Uterus (tissue), 4 donors: Measurements from ENCODE around the gene CHD5. TPM values are rescaled to one million over a fixed set of nuclear protein-coding genes. Genes with fewer than 3 reads are reported as not detected.

ENCODE experiments used
- DNase-seq, 2 donors: peaks; one replicate each; pipeline ENCODE4 v3.0.0-alpha.2; 2019 to 2020
- H3K27ac ChIP-seq, 2 donors: fragments of 200-600 bp; sonication (generic); 1 replicate in 1 of 2; 2 replicates in 1 of 2; pipeline ENCODE4 v1.5.1; 2016 to 2018
- H3K27me3 ChIP-seq, 2 donors: fragments of 200-600 bp; sonication (generic); one replicate each; pipeline ENCODE4 v1.5.1; 2018 to 2019; ENCODE audit warnings: control low read depth in 1 of 2
- H3K36me3 ChIP-seq, 2 donors: fragments of 200-600 bp; sonication (generic); one replicate each; pipeline ENCODE4 v1.5.1; 2019; ENCODE audit warnings: control low read depth in 1 of 2
- H3K4me1 ChIP-seq, 2 donors: fragments of 200-600 bp; sonication (generic); one replicate each; pipeline ENCODE4 v1.5.1; 2018 to 2019; ENCODE audit warnings: control low read depth in 1 of 2
- H3K4me3 ChIP-seq, 2 donors: fragments of 200-600 bp; sonication (generic); 1 replicate in 1 of 2; 2 replicates in 1 of 2; pipeline ENCODE4 v1.5.1; 2018 to 2019; ENCODE audit warnings: mild to moderate bottlenecking in 1 of 2
- H3K9me3 ChIP-seq, 2 donors: fragments of 200-600 bp; sonication (generic); one replicate each; pipeline ENCODE4 v1.5.1; 2019; ENCODE audit warnings: control low read depth in 1 of 2
- CTCF ChIP-seq, 4 experiments: fragments of 200-600 bp in 2 of 4; fragments of 450-650 bp in 2 of 4; sonication (generic) in 2 of 4; IDR thresholded peaks; one replicate each; pipeline ENCODE4 v1.5.1; 2016 to 2019; ENCODE audit warnings: antibody characterized with exemption in 4 of 4, mild to moderate bottlenecking in 2 of 4, moderate library complexity in 1 of 4
- POLR2A ChIP-seq, 2 donors: fragments of 450-650 bp; IDR thresholded peaks; one replicate each; pipeline ENCODE4 v1.6.1; 2016; ENCODE audit warnings: antibody characterized with exemption in 2 of 2, mild to moderate bottlenecking in 1 of 2, moderate library complexity in 1 of 2
- intact Hi-C: fragments of 100-400 bp; cut with DNase I; formaldehyde crosslinking; loops from one replicate; pipeline ENCODE4 v1.15.1; 2023; ENCODE audit warnings: low total_unique reads
- total RNA-seq, 4 donors: library from RNA; depleted of rRNA in 3 of 4; stranded (reverse); fragments of >200 nt in 3 of 4; gene quantifications; one replicate each; pipeline versions ENCODE4 v1.1.0 to v1.2.4, GENCODE V29; 2014 to 2023
- donor health status: DM: yes; HTN: yes; CAD: no.

CHD5 gene
- total RNA-seq, 4 donors from 2014 or later: 0.69 to 1.3 TPM; not detected in 2

- intact Hi-C loops: no loop called here
- Histone ChIP-seq H3K4me3 (no peak overlapping the region), H3K27ac (no peak overlapping the region), H3K4me1 (no peaks in the 10 kb centered on the region), H3K36me3 (no peaks in the 10 kb centered on the region), H3K27me3 (no peaks in the 10 kb centered on the region), H3K9me3 (no peaks in the 10 kb centered on the region)
- DNase-seq: no peak
- TF ChIP-seq POLR2A (IDR thresholded peaks at IDR 0.05) (no peak), CTCF (IDR thresholded peaks at IDR 0.05) (no peak)
Observed at GRCh38 chr1:6163973-6164617, 16.0 kb downstream of the CHD5 start.

GRCh38 chr1:6163191-6163972 lies 16.7 kb downstream of the CHD5 start:
- no peak for DNase-seq
- Histone ChIP-seq H3K36me3 (no peaks in the 10 kb centered on the region), H3K4me3 (no peak overlapping the region), H3K4me1 (no peaks in the 10 kb centered on the region), H3K27ac (no peak overlapping the region), H3K27me3 (no peaks in the 10 kb centered on the region), H3K9me3 (no peaks in the 10 kb centered on the region)
- intact Hi-C loops: no loop called here
- TF ChIP-seq POLR2A (IDR thresholded peaks at IDR 0.05): no peak
- TF ChIP-seq CTCF (IDR thresholded peaks at IDR 0.05): no peak

- no peak for TF ChIP-seq POLR2A (IDR thresholded peaks at IDR 0.05)
- TF ChIP-seq CTCF (IDR thresholded peaks at IDR 0.05): no peak
- Histone ChIP-seq H3K4me3 (no peak overlapping the region), H3K27me3 (no peaks in the 10 kb centered on the region), H3K36me3 (no peaks in the 10 kb centered on the region), H3K9me3 (no peaks in the 10 kb centered on the region), H3K27ac (no peak overlapping the region), H3K4me1 (no peaks in the 10 kb centered on the region)
- intact Hi-C loops: no loop called here
- no peak for DNase-seq
Observed at GRCh38 chr1:6162773-6163172, 17.3 kb downstream of the CHD5 start.

GRCh38 chr1:6162341-6162740 lies 17.8 kb downstream of the CHD5 start:
- no peak for DNase-seq
- Histone ChIP-seq H3K4me1 (no peaks in the 10 kb centered on the region), H3K27ac (no peak overlapping the region), H3K36me3 (no peaks in the 10 kb centered on the region), H3K27me3 (no peaks in the 10 kb centered on the region), H3K9me3 (no peaks in the 10 kb centered on the region), H3K4me3 (no peak overlapping the region)
- no peak for TF ChIP-seq POLR2A (IDR thresholded peaks at IDR 0.05)
- intact Hi-C loops: no loop called here

- DNase-seq: no peak
- Histone ChIP-seq H3K4me1 (no peaks in the 10 kb centered on the region), H3K27me3 (no peaks in the 10 kb centered on the region), H3K9me3 (no peaks in the 10 kb centered on the region), H3K4me3 (no peak overlapping the region), H3K36me3 (no peaks in the 10 kb centered on the region), H3K27ac (no peak overlapping the region)
- TF ChIP-seq CTCF (IDR thresholded peaks at IDR 0.05) (no peak), POLR2A (IDR thresholded peaks at IDR 0.05) (no peak)
- intact Hi-C loops: no loop called here
Observed at GRCh38 chr1:6158181-6158580, 21.9 kb downstream of the CHD5 start.
